GM19438 (cell line): Measurements from ENCODE around the gene MRPS22.
"Not testable (repeated sequence)": the region's sequence is repeated elsewhere in the genome, so short reads cannot be mapped to it uniquely, and the experiment has no call there.

Experiments
- ATAC-seq: cut with Tn5 transposase; IDR thresholded peaks from one replicate; pipeline ENCODE4 v1.9.1; 2021; ENCODE audit warnings: low read depth; ENCODE audit not compliant: unreplicated experiment

MRPS22 gene

DNA sequence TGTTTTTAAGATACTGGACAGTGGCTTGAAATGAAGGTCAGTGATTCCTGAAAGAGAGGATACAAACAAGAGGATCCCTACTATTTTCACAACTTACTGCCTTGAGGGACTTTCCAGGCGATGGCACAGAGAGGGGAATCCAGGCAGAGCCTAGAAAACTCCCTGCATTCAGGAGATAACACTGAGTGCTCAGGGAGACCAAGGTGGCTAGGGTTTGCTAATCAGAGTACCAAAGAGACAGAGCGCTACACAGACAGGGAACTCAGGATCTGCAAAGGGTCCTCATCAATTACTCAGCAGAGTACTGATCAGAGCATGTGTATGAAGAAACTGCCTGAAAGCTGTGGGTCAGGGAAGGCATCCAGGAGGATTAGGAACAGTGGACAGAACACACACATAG, 11.7 kb upstream of the MRPS22 start:
- ATAC-seq: no peak

DNA sequence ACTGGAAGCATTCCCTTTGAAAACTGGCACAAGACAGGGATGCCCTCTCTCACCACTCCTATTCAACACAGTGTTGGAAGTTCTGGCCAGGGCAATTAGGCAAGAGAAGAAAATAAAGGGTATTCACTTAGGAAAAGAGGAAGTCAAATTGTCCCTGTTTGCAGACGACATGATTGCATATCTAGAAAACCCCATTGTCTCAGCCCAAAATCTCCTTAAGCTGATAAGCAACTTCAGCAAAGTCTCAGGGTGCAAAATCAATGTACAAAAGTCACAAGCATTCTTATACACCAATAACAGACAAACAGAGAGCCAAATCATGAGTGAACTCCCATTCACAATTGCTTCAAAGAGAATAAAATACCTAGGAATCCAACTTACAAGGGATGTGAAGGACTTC, 9.1 kb upstream of the MRPS22 start:
- ATAC-seq: not testable (repeated sequence)

DNA sequence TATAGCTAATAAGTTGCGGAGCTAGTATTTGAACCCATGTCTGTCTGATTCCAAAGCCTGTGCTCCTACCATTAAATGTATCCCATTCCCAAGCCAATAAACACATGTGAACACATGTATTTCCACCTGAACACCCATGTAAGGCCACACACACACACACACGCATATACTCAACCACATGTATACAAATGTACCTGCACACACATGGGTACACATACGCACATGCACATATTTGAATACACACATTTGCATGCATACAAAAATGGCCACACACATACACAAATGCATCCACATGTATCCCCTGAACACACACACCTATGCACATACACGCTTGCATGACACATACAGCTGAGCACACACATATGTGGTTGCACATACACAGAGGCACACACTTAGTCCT, 5.4 kb upstream of the MRPS22 start:
- ATAC-seq: no peak

DNA sequence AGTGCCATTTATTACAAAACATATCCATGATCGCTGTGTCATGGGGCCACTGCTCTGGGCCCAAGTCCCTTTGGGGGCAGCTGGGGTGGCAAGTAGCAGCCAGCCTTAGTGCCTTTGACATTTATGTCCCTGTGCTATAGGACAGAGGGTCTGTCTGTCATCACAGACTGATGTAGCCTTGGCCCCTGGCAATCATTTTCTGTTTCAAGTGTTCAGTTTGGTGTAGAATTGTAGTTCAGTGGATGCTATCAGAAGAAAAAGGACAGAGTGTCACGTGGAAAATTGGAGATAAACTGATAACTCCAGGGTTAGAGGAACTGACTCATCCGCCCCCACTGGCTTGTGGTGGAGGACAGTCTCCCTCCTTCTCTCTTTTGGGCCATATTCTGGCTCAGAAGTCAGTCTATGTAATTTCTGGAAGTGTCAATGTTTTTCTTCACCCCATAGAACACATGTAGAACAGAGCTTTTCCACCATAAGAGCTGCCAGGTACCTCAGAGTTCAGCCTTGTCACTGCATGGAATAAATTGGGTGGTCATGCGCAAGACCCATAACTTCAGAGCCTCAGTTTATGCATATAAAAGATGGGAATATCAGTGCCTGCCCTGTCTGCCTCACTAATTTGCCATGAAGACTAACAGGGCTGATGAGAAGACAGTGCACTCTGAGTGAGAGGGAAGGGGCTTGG, 4.5 kb upstream of the MRPS22 start:
- no peak for ATAC-seq

DNA sequence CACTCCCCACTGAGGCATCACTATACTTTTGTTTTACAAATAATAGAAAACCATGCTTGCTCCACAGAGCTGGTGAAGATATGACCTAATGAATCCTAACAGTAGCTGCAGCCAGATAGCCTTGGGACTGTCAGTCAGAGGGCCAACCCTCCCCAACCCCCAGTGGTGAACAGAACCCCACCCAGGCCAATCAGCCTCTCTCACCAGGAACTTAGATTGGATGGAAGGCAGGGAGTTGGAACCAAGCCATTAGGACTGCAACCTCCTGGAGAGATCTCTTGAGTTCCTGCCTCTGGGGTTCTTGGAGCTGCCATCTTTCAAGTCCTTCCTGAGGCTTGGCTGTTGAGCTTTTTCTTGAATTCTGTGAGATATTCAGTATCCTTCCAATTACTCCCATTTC, 3.0 kb upstream of the MRPS22 start:
- no peak for ATAC-seq

DNA sequence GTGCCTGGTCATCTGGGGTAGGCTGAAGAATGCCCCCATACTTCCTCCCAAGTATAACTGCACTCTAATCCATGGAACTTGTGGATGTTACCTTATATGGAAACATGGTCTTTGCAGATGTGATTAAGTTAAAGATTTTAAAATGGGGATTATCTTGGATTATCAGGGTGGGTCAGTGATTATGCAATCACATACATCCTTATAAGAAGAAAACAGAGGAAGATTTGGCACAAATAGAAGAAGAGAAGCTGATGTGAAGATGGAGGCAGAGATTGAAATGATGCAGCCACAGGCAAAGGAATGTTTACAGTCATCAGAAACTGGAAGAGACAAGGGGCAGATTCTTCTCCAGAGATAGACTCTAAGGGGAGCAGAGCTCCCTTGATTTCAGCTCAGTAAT, 1.8 kb upstream of the MRPS22 start:
- ATAC-seq: no peak

DNA sequence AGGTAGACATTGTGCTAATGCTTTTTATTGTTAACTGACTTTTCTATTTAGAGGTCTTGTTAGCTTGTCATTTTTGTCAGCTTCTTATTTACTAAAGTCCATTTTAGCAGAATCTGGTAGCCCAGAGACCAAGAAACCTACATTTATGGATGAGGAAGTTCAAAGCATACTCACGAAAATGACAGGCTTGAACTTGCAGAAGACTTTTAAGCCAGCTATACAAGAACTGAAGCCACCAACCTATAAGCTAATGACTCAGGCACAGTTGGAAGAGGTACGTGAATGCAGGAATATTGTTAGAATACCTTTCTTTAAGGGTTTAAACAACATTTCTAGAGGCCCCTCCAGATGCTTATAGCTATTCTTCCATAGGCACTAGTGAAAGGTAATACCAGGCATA, 3.0 kb downstream of the MRPS22 start:
- ATAC-seq: no peak

DNA sequence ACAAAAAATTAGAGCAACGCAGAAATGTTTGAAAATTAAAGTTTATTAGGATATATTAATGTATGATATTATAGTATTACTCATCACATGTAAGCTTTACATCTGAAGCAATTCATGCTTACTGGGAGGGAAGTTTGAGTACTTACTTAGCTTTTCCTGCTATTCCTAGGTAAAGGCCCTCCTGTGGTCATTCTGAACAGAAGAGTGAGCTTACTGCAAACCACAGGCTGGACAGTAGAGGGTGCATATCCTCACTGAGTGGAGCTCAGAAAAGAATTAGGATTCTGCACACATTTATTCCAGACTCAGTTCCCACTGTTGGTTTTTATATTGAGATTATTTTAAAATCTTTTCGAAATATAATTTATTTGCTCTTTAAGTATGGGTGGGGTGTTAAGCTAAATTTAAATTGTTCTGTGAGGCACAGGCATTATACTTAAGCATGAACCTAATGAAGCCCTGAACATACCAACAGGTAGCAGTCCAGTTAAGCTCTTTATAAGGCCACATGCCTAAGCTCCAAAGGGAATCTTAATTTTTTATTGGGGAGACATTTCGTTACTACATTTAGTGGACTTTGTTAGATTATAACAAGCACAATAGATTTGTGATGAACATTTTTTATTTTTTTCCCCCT, 10.2 kb downstream of the MRPS22 start:
- ATAC-seq: no peak

DNA sequence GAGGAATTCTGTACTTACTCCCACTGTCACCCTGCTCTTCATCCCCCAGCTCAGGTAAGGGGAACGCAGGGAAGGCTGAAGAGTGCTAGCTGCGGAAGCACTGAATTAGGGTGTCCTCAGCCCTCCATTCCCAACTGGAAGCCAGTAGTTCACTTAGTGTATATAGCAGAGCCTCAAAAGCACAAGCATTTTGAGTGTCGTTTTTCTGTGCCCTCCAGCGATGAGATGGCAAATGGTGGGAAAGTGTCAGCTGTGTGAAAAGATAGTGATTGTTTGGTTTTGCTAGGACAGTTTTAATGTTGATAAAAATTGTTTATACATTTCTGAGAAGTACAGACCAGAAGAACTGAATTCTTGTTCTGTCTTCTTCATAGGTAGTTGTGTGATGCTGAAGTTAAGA, 10.8 kb downstream of the MRPS22 start:
- ATAC-seq: no peak

DNA sequence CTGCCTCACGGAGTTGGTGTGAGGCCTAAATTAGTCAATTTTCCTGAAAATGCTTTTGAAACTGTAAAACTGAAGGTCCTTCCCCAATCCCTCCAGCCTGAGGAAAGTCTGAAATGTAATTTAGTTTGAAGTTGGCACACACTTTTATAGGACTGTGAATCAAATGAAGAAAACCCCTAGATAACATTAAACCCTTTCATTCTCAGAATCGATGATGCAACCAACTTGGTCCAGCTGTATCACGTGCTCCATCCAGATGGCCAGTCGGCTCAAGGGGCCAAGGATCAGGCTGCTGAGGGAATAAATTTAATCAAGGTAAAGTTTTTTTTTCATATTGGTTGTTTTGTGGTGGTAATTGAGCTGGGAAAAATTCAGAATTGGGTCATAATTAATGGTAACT, 11.7 kb downstream of the MRPS22 start:
- no peak for ATAC-seq

DNA sequence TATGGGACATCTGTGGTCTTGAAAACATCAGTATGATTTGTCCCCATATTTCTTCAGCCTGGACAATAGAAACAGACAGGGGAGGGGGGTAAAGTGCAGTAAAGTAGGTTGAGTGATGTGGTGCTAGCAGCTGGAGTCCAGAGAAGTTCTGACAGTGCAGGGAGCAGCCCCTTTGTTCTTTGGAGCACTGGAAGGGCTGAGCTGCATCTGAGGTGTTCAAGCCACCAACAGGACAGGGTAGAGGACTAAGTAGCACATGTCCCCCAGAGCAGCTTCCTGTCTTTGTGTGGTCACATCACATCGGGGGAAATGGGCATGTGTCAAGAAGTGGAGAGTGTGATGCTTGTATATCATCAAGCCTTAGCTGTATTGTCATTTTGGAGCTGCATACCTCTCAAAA, 12.1 kb downstream of the MRPS22 start:
- no peak for ATAC-seq

DNA sequence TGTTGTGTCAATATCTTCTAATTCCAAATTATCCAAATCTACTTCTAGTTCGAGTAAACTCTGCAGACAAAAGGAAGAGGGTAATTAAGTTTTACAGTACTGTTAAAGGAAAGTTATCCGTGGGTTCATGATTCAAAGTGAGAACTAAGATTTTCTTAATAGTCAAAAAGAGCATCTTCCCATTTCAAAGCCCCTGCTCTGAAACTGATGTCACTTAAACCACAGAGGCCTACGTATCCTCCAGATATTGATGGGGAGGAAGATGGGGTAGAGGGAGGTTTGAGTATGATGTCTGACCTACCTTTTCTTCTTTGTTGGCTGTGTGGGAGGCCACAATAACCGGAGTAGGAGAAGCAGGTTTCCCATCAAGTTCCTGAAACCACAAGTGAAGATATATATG, 14.1 kb downstream of the MRPS22 start:
- no peak for ATAC-seq

DNA sequence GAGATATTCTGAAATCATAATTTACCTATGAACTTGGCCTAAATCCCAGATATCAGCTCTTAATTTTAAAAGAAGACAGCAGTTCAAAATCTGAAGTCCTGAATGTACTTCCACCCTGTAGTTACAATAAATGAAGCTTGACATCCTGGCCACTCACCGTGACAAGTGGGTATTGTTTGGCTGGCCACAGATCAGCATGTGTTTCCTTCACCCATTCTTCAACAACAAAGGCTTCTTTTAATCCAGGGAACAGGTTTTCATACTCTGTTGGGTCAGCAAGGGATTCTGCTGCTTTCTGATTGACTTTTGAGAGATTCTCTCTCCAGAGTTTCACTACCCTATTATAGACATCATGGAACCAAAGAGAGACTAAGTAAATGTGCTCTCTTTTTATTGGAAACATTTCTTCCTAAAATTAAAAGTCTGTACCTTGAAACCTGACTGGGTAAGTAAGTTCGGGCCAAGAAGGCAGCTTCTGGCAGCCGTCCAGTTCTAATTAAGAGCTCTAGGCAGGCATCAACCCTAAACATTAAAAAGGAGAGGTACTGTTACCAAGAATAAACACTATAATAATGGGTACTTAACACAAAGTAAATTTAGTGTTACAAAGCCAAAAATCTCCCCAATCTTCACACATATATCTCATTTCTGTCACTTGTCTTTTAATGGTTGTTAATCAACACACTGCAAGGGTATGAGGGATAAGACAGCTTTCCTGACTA, 15.2 kb downstream of the MRPS22 start:
- no peak for ATAC-seq

DNA sequence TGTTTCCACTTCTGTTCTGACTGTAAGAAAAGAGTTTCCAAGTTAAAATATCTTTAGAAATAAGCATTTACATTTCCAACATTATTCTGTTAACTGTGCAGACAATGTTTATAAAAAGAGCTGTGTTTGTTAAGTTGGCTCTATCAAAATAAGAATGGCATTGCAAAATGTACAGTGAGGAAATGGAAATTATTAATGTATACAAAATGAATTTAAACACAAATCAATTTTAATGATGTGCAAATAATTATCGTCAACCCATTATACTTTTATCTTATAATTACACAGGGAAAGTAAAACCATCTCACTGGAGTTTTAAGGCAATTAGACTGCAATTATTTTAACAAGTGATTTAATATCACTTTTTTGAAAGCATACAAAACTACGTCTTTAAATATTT, 17.5 kb downstream of the MRPS22 start:
- ATAC-seq: no peak

DNA sequence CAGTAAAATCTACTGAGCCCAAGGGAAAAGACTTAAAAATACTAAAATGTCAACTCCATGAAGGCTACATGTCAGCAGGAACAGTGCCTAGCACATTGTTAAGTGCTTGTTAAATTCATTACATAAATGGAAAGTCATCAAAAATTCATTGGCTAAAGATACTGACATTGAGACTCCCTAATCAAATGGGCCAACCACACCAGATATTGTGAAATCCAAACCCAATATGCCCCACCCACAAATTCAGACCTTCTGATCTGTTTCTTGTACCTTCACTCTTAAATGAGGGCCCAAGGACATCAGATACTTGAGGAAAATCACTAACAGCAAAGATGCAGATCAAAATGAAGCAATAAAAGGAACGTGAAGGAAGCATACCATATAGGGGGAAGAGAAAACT, 20.7 kb downstream of the MRPS22 start:
- ATAC-seq: no peak

DNA sequence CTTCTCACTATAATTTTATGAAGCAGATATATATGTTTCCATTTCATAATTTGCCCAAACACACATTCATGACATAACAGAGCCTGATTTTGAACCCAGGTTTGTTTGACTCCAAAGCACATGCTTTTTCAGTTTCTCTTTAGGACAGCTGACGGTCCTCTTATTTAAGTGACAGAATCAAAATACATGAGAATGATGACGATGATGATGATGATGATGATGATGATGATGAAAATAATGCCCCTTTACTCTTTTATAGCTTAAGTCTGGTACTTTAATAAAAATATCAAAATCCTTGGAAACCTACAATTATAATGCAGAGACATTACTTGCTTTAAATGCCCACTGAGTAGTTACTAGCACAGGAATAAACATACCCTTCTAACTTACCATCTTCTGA, 30.3 kb downstream of the MRPS22 start:
- no peak for ATAC-seq

DNA sequence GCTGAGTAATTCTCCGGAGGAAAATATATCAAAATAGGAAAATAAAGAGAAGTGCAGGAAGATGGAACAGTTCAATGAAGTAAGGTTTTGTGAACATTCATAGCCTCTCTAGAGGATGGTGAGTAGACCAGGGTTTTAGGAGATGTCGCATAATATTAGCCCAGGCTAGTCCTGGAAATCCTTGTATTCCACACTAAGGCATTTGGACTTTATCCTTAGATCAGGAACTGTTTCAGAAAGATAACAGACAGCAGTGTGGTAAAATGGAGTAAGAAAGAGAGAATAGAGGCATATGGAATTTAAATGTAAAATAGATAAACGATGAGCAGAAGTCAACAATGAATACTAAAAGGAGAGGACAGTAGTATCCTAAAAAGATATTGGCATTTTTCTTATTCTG, 33.6 kb downstream of the MRPS22 start:
- no peak for ATAC-seq

DNA sequence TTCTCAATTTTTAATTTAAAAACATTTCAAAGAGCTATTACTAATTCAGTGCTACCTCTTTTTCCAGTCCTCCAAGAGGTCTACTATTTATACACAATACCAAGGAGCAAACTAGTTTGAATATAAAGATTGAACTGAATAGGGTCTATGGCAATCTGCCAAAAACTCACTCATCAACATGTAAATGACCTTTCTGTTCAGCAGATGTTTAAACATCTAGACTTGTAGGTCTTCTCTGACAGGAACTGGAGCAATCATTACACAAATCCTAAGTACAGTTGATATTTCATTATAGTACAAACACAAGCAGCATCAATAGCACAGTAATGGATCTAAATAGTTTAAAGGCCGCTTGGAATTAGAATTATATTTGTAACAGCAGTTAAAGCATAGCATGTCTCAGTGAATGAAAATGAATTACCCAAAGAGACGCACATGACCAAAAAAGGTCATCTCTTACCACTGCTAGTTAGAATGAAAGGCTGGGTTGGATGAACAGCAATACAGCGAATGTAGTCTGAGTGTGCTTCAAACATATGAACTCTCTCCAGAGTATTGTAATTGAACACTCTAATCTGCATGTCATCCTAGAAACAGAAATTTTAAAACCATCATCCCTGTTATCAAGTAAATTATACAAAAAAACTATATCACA, 34.9 kb downstream of the MRPS22 start:
- no peak for ATAC-seq

DNA sequence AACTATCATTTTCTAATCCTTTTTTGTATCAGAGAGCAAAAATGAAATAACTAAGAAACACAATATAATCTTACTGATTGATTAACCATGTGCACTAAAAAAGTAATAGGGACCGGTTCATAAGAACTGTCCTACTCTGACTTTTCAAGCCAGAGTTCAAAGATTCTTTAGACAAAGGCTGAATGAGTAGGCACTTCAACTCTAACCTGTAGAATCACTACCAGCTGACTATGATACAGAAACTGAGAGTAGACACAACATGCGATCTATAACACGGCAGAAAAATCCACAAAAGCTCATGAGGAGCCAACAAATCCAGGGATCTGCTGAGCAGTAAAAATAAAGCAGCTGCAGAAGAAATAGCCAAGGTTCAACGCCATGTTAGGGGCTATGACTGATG, 36.8 kb downstream of the MRPS22 start:
- ATAC-seq: no peak

DNA sequence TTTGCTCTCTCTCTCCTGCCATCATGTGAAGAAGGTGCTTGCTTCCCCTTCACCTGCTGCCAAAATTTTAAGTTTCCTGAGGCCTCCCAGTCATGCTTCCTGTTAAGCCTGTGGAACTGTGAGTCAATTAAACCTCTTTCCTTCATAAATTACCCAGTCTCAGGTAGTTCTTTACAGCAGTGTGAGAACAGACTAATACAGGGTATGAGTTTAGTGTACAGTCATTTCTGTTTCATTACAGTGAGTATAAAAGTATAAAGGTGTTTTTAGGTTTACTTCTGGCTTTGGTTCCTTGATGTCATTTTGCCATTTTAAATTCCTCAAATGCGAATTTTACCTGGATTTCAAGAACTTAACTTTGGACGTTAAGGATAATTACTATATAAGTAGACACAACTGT, 38.5 kb downstream of the MRPS22 start:
- not testable (repeated sequence) for ATAC-seq

DNA sequence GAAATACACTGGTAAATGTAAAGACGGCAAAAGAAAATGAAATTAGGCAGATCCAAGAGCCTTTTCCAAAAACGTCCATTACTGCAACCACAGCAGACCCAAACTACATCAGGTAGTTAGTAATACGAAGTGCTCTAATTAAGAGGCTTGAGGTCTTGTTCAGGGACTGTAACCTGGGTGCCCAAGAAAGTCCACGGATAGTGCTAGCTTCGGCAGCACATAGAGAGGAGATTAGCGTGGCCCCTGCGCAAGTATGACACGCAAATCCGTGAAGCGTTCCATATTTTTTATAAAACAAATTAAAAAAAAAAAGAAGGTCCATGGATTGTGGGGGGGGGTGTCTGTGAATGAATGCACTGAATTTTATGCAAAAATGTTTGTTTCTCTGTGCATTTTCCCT, 44.3 kb downstream of the MRPS22 start:
- no peak for ATAC-seq
